HG03175 (cell line): ENCODE data around the gene BIRC3.
A peak's percentile ranks its signal among the peaks of the same experiment; 100 is the strongest.
"Not testable (repeated sequence)": the region's sequence is repeated elsewhere in the genome, so short reads cannot be mapped to it uniquely, and the experiment has no call there.

ENCODE experiments used
- ATAC-seq: cut with Tn5 transposase; IDR thresholded peaks from one replicate; pipeline ENCODE4 v1.9.1; 2021; ENCODE audit warnings: mild to moderate bottlenecking, moderate library complexity; ENCODE audit not compliant: unreplicated experiment

BIRC3 gene

GRCh38 chr11:102293873-102294601 is 23.2 kb upstream of the BIRC3 start:
- ATAC-seq, result peak; percentile 94

GRCh38 chr11:102295045-102295444 is 22.2 kb upstream of the BIRC3 start:
- peak; percentile 29 for ATAC-seq

- ATAC-seq, result not testable (repeated sequence)
Observed at GRCh38 chr11:102296757-102297156, 20.5 kb upstream of the BIRC3 start.

- not testable (repeated sequence) for ATAC-seq
Observed at GRCh38 chr11:102300837-102301236, 16.4 kb upstream of the BIRC3 start.

- ATAC-seq, result no peak
Observed at GRCh38 chr11:102302241-102302640, 15.0 kb upstream of the BIRC3 start.

GRCh38 chr11:102304686-102305085 is 12.6 kb upstream of the BIRC3 start:
- ATAC-seq, result no peak

GRCh38 chr11:102305352-102306047 is 11.8 kb upstream of the BIRC3 start:
- ATAC-seq, result no peak

GRCh38 chr11:102306048-102306597 is 11.2 kb upstream of the BIRC3 start:
- ATAC-seq, result no peak

GRCh38 chr11:102306817-102307726 is 10.2 kb upstream of the BIRC3 start:
- ATAC-seq, result no peak

GRCh38 chr11:102307727-102308038 is 9.6 kb upstream of the BIRC3 start:
- no peak for ATAC-seq

GRCh38 chr11:102309621-102310541 is 7.4 kb upstream of the BIRC3 start:
- no peak for ATAC-seq

- no peak for ATAC-seq
Observed at GRCh38 chr11:102312667-102313066, 4.6 kb upstream of the BIRC3 start.

- ATAC-seq, result no peak
Observed at GRCh38 chr11:102313238-102313940, 3.9 kb upstream of the BIRC3 start.

GRCh38 chr11:102314784-102315183 is 2.5 kb upstream of the BIRC3 start:
- ATAC-seq, result no peak

- no peak for ATAC-seq
Observed at GRCh38 chr11:102316346-102316904, 859 bp upstream of the BIRC3 start.

- ATAC-seq, result no peak
Observed at GRCh38 chr11:102317768-102318103, 452 bp downstream of the BIRC3 start.

- ATAC-seq, result no peak
Observed at GRCh38 chr11:102318469-102318868, 1.2 kb downstream of the BIRC3 start.

GRCh38 chr11:102319544-102319943 is 2.3 kb downstream of the BIRC3 start:
- no peak for ATAC-seq

- no peak for ATAC-seq
Observed at GRCh38 chr11:102320188-102320587, 2.9 kb downstream of the BIRC3 start.
